C4-2B (cell line): ENCODE measurements around the gene MOCOS.

ENCODE experiments used
- CTCF ChIP-seq: fragments of 450-650 bp; conservative IDR thresholded peaks from 2 replicates; pipeline ENCODE4 v1.5.1; 2017; ENCODE audit warnings: mild to moderate bottlenecking
- ZFX ChIP-seq: fragments of 450-650 bp; IDR thresholded peaks from 2 replicates; pipeline ENCODE4 v1.6.1; 2017

DNA sequence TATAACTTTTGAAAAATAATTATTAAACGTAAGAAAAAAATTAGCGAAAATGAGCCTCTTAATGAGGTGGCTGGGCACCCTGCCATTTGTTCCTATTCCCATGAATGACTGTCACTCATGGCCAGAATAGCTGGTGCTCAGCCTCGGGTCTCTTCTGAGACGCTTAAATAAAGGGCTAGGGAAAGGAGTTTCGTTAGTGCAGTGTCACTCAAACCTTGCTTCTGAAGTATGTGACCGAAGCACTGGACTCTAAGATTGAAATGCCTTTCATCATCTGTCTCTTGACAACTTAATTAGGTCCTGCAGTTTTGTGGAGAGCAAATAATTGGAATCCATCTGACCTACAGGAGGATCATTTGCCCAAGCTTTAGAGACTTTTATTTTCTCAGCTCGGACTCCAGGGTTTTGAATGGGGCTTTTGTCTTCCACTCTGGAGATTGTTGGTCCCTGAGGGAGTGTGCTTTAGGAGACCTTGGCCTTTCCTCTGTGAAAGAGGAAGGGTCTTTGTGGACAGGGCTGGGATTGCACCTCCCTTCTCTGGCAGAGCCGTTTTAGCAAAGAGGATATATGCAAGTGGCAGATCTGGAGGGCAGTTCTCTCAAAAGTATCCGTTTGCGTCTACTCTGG, 67.9 kb downstream of the MOCOS start:
- no peak for TF ChIP-seq CTCF
- no peak for TF ChIP-seq ZFX
